Body of pancreas (tissue), 4 donors: Measurements from ENCODE around the gene TSSC4.

Source experiments
- CTCF ChIP-seq, 7 experiments: fragments of 450-650 bp in 4 of 7; fragments of 200-600 bp in 3 of 7; sonication (generic) in 3 of 7; IDR thresholded peaks; one replicate each; pipeline ENCODE4 v1.5.1; 2016 to 2019; ENCODE audit warnings: antibody characterized with exemption in 7 of 7
- POLR2A ChIP-seq, 3 donors: fragments of 450-650 bp; IDR thresholded peaks; one replicate each; pipeline ENCODE4 v1.6.1; 2016; ENCODE audit warnings: antibody characterized with exemption in 3 of 3, mild to moderate bottlenecking in 2 of 3

- TF ChIP-seq CTCF (IDR thresholded peaks at IDR 0.05), result no peak
- no peak for TF ChIP-seq POLR2A (IDR thresholded peaks at IDR 0.05)
Observed at GRCh38 chr11:2399488-2400068, 972 bp upstream of the TSSC4 start.
